ENCODE results near the gene HNRNPF. TPM values are rescaled to one million over a fixed set of nuclear protein-coding genes. Genes with fewer than 3 reads are reported as not detected.

HNRNPF gene
- total RNA-seq, 1 donor from 2014 or later = 126 TPM

DNA sequence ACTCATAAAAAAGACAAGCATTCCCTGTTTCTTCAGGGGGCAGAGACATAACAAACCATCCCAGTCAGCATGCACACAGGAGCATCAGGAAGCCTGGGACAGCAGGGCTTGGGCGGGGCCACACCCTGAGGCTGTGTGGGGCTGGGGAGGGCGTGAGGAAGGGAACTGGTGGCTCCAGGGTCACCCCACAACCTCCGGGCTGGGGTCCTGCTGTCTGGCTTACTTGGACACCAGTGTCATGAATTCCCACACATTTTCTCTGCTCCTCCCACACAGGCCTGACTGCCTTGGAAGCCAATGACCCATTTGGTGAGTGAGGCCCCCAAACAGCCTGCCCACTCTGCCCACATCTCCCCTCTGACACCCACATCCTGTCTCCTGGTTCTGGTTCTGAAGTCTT, 34.8 kb downstream of the HNRNPF start:
- Mint-ChIP-seq H3K36me3 (ENCODE audit: low read depth) (no peaks in the 10 kb centered on the region), H3K27ac (ENCODE audit: unreplicated experiment) (no peak overlapping the region), H3K27me3 (ENCODE audit: low read depth) (no peaks in the 10 kb centered on the region), H3K4me1 (ENCODE audit: low read depth) (no peaks in the 10 kb centered on the region), H3K9me3 (ENCODE audit: low read depth) (no peaks in the 10 kb centered on the region), H3K4me3 (ENCODE audit: unreplicated experiment) (no peak overlapping the region)
- DNase-seq (ENCODE audit: low spot score) = peak; percentile 58
- no peak for TF ChIP-seq CTCF (IDR thresholded peaks at IDR 0.05)

- H3K36me3 Mint-ChIP-seq (ENCODE audit: low read depth) = no peaks in the 10 kb centered on the region
- no peaks in the 10 kb centered on the region for H3K27me3 Mint-ChIP-seq (ENCODE audit: low read depth)
- peak; percentile 42 for DNase-seq (ENCODE audit: low spot score)
- no peak for TF ChIP-seq CTCF (IDR thresholded peaks at IDR 0.05)
- no peaks in the 10 kb centered on the region for H3K9me3 Mint-ChIP-seq (ENCODE audit: low read depth)
- H3K27ac Mint-ChIP-seq (ENCODE audit: unreplicated experiment) = no peak overlapping the region
- H3K4me3 Mint-ChIP-seq (ENCODE audit: unreplicated experiment) = no peak overlapping the region
- no peaks in the 10 kb centered on the region for H3K4me1 Mint-ChIP-seq (ENCODE audit: low read depth)
Observed at GRCh38 chr10:43373461-43373860, 35.5 kb downstream of the HNRNPF start.

- Mint-ChIP-seq H3K27me3 (ENCODE audit: low read depth) (no peaks in the 10 kb centered on the region), H3K4me1 (ENCODE audit: low read depth) (no peaks in the 10 kb centered on the region), H3K9me3 (ENCODE audit: low read depth) (no peaks in the 10 kb centered on the region), H3K27ac (ENCODE audit: unreplicated experiment) (no peak overlapping the region), H3K4me3 (ENCODE audit: unreplicated experiment) (no peak overlapping the region), H3K36me3 (ENCODE audit: low read depth) (no peaks in the 10 kb centered on the region)
- TF ChIP-seq CTCF (IDR thresholded peaks at IDR 0.05) = no peak
- peak; percentile 27 for DNase-seq (ENCODE audit: low spot score)
Observed at GRCh38 chr10:43372765-43373361, 36.1 kb downstream of the HNRNPF start.

DNA sequence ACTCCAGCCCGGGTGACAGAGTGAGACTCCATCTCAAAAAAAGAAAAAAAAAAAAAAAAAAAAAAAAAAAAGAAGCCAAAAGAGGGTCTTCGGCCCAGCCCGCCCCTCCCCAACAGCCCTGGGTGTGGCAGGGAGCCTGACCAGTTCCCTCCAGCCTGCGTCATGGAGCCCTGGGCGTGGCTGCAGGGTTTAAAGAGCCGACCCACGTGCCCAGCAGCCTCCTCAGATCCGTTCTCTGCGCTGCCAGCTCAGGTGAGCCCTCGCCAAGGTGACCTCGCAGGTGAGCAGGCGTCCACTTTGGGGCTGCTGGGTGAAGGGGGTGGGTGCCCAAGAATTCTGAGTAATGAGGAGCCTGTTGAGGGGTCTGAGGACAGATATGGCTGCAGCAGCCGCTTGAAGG, 37.6 kb downstream of the HNRNPF start, which contains the start of gene FXYD4:
FXYD4 (plus strand) TSS at position 219 of the 400 bp plus-strand sequence. CDS start 2,111 bp downstream, outside the sequence.
- Mint-ChIP-seq H3K36me3 (ENCODE audit: low read depth) (no peaks in the 10 kb centered on the region), H3K27ac (ENCODE audit: unreplicated experiment) (no peak within 1 kb of the TSS)

GRCh38 chr10:43370671-43371215, 38.2 kb downstream of the HNRNPF start:
- TF ChIP-seq CTCF (IDR thresholded peaks at IDR 0.05) = no peak
- Mint-ChIP-seq H3K27ac (ENCODE audit: unreplicated experiment) (no peak overlapping the region), H3K4me1 (ENCODE audit: low read depth) (no peaks in the 10 kb centered on the region), H3K36me3 (ENCODE audit: low read depth) (no peaks in the 10 kb centered on the region), H3K9me3 (ENCODE audit: low read depth) (no peaks in the 10 kb centered on the region), H3K4me3 (ENCODE audit: unreplicated experiment) (no peak overlapping the region), H3K27me3 (ENCODE audit: low read depth) (no peaks in the 10 kb centered on the region)
- peak; percentile 75 for DNase-seq (ENCODE audit: low spot score)

More for the DNA sequence above, 37.6 kb downstream of the HNRNPF start, which contains the start of gene FXYD4:
- no peaks in the 10 kb centered on the region for H3K9me3 Mint-ChIP-seq (ENCODE audit: low read depth)
- H3K4me1 Mint-ChIP-seq (ENCODE audit: low read depth) = no peaks in the 10 kb centered on the region
- H3K4me3 Mint-ChIP-seq (ENCODE audit: unreplicated experiment) = no peak within 1 kb of the TSS
- TF ChIP-seq CTCF (IDR thresholded peaks at IDR 0.05) = no peak
- peak; percentile 75 for DNase-seq (ENCODE audit: low spot score)
- no peaks in the 10 kb centered on the region for H3K27me3 Mint-ChIP-seq (ENCODE audit: low read depth)
